NCI-H187 (cell line): ENCODE results near the gene CIDEA.

Source experiments
- DNase-seq, 2 experiments: peaks; one replicate each; lab custom pipeline; 2025; lab: John Stamatoyannopoulos, UW

CIDEA gene

GRCh38 chr18:12301263-12302005, 47.3 kb downstream of the CIDEA start:
- no peak for DNase-seq

GRCh38 chr18:12302391-12303147, 48.4 kb downstream of the CIDEA start:
- DNase-seq = no peak

- no peak for DNase-seq
Observed at GRCh38 chr18:12304351-12305210, 50.4 kb downstream of the CIDEA start.

GRCh38 chr18:12305211-12305610, 51.0 kb downstream of the CIDEA start:
- no peak for DNase-seq

- DNase-seq = no peak
Observed at GRCh38 chr18:12305930-12306629, 51.9 kb downstream of the CIDEA start.

- no peak for DNase-seq
Observed at GRCh38 chr18:12306752-12307700, 52.9 kb downstream of the CIDEA start.

GRCh38 chr18:12307701-12308385, 53.7 kb downstream of the CIDEA start, which contains the start of gene TUBB6:
Gene TUBB6, plus strand, starts transcription at chr18:12308241. Its CDS starts 52 bp downstream, at chr18:12308293.
- DNase-seq = no peak

GRCh38 chr18:12308386-12309100, 54.4 kb downstream of the CIDEA start:
- DNase-seq = no peak

GRCh38 chr18:12309683-12310198, 55.6 kb downstream of the CIDEA start:
- no peak for DNase-seq

- DNase-seq = no peak
Observed at GRCh38 chr18:12310762-12311161, 56.6 kb downstream of the CIDEA start.

GRCh38 chr18:12312976-12313375, 58.8 kb downstream of the CIDEA start:
- no peak for DNase-seq

- DNase-seq = no peak
Observed at GRCh38 chr18:12313530-12314245, 59.5 kb downstream of the CIDEA start.

- no peak for DNase-seq
Observed at GRCh38 chr18:12314591-12315305, 60.6 kb downstream of the CIDEA start.

GRCh38 chr18:12315490-12315889, 61.3 kb downstream of the CIDEA start:
- DNase-seq = no peak

- no peak for DNase-seq
Observed at GRCh38 chr18:12315911-12316310, 61.8 kb downstream of the CIDEA start.

- DNase-seq = no peak
Observed at GRCh38 chr18:12317664-12318333, 63.6 kb downstream of the CIDEA start.

GRCh38 chr18:12318334-12318697, 64.2 kb downstream of the CIDEA start:
- no peak for DNase-seq
